Calu3 (cell line): ENCODE data around the gene IL17RD. TPM values are rescaled to one million over a fixed set of nuclear protein-coding genes. Genes with fewer than 3 reads are reported as not detected.

Source experiments
- BruUV-seq: library from RNA; stranded (reverse); fragments of 400-500 nt; replicated peaks from 2 replicates; lab custom pipeline; 2021; lab: Mats Ljungman, UMichigan
- CTCF ChIA-PET: fragments of 300-600 bp; sonication (Branson Sonifier 250); formaldehyde crosslinking; loops from one replicate; lab custom pipeline; 2022; ENCODE audit warnings: antibody characterized with exemption; lab: Charles Lee
- DNase-seq: peaks from one replicate; pipeline ENCODE4 v3.0.0; 2022
- H3K27ac Mint-ChIP-seq: one replicate; pipeline ENCODE4 v1.8.0; 2022; ENCODE audit warnings: mixed read lengths; ENCODE audit not compliant: unreplicated experiment
- H3K27me3 Mint-ChIP-seq: one replicate; pipeline ENCODE4 v1.8.0; 2022; ENCODE audit warnings: mixed read lengths; ENCODE audit not compliant: unreplicated experiment
- H3K36me3 Mint-ChIP-seq: one replicate; pipeline ENCODE4 v1.8.0; 2022; ENCODE audit warnings: mild to moderate bottlenecking, moderate library complexity, mixed read lengths; ENCODE audit not compliant: insufficient read depth, unreplicated experiment
- H3K4me1 Mint-ChIP-seq: one replicate; pipeline ENCODE4 v1.8.0; 2022; ENCODE audit warnings: mild to moderate bottlenecking, low read depth, mixed read lengths; ENCODE audit not compliant: unreplicated experiment
- H3K4me3 Mint-ChIP-seq: one replicate; pipeline ENCODE4 v1.8.0; 2022; ENCODE audit warnings: mild to moderate bottlenecking, low read depth, moderate library complexity, mixed read lengths; ENCODE audit not compliant: unreplicated experiment
- H3K9me3 Mint-ChIP-seq: one replicate; pipeline ENCODE4 v1.8.0; 2022; ENCODE audit warnings: low read depth, mixed read lengths; ENCODE audit not compliant: unreplicated experiment
- intact Hi-C: fragments of 100-400 bp; cut with micrococcal nuclease; formaldehyde crosslinking; loops from one replicate; pipeline ENCODE4 v1.10.0; 2022; ENCODE audit not compliant: unreplicated experiment
- total RNA-seq: library from RNA; stranded (reverse); gene quantifications from 2 replicates; pipeline ENCODE4 v1.2.3, GENCODE V29; 2022
- TF ChIP-seq, protein P1 (sequence below): fragments of 200-600 bp; IDR thresholded peaks from one replicate; pipeline ENCODE4 v1.8.0; 2022; ENCODE audit warnings: antibody characterized with exemption; ENCODE audit not compliant: unreplicated experiment

Gene IL17RD
- total RNA-seq, 1 experiment from 2014 or later: 2.2 TPM

DNA sequence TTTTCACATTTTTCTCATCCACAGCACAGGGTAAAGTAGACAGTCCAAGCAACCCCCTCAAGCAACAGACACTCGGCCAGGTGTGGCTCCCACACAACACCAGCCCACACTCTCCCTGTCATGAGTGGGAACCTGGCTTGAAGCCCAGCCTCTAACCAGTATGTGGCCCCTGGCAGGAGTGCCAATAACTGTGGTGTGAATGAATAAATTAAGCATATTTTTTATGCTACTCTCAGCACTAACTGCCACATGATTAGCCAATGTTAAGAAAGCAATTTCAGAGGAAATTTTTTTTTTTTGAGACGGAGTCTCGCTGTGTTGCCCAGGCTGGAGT lies 9.9 kb downstream of the IL17RD start:
- intact Hi-C loops: no loop called here
- H3K4me3 Mint-ChIP-seq: no peak overlapping the region
- peaks cover 22% of the 10 kb centered on the region for H3K27me3 Mint-ChIP-seq
- no peaks in the 10 kb centered on the region for H3K9me3 Mint-ChIP-seq
- TF ChIP-seq, protein P1, sequence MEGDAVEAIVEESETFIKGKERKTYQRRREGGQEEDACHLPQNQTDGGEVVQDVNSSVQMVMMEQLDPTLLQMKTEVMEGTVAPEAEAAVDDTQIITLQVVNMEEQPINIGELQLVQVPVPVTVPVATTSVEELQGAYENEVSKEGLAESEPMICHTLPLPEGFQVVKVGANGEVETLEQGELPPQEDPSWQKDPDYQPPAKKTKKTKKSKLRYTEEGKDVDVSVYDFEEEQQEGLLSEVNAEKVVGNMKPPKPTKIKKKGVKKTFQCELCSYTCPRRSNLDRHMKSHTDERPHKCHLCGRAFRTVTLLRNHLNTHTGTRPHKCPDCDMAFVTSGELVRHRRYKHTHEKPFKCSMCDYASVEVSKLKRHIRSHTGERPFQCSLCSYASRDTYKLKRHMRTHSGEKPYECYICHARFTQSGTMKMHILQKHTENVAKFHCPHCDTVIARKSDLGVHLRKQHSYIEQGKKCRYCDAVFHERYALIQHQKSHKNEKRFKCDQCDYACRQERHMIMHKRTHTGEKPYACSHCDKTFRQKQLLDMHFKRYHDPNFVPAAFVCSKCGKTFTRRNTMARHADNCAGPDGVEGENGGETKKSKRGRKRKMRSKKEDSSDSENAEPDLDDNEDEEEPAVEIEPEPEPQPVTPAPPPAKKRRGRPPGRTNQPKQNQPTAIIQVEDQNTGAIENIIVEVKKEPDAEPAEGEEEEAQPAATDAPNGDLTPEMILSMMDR: no peak
- no peaks in the 10 kb centered on the region for H3K4me1 Mint-ChIP-seq
- H3K36me3 Mint-ChIP-seq: no peaks in the 10 kb centered on the region
- no TSS peak for BruUV-seq
- CTCF ChIA-PET: no interaction called here
- H3K27ac Mint-ChIP-seq: no peak overlapping the region
- no peak for DNase-seq

DNA sequence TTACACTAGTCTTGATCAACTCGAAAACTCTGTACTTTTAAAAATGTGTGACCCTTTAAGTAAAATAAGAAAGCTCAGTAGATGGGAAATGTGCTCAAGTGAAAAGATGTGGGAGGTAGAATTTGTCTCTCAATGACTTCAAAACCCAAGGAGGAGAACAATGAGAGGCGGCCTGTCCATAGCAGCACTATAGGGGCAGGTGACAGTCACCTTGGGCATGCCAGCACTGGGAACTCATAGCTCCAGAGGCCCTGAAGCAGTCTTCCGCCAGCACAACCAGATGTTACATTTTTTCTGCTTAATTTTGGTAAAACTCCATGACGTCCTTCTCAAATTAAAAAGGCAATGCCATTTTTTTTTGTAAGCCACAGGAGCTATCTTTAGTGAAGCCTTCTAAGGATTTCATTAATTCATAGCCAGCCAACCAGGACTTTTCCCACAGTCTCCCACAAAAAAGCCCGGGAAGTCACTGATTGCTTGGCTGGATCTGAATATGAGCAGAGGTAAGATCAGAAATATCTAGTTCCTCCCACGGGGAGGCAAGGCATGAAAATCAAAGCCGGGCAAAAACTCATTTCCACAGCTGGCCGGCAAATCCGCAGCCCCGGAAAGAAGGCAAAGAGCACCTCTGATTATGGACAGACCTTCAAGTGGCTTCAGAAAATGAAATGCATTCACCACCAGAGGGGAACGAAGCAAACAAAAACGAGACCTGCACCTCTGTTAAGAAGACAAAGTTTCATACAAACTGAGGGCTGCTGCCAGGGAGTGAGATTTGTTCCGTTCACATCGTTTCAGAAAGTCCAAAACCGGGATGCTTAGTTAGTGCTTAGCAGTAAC lies 10.5 kb downstream of the IL17RD start:
- Mint-ChIP-seq H3K9me3 (no peaks in the 10 kb centered on the region), H3K27me3 (peaks cover 16% of the 10 kb centered on the region), H3K36me3 (no peaks in the 10 kb centered on the region), H3K27ac (no peak overlapping the region), H3K4me3 (no peak overlapping the region), H3K4me1 (no peaks in the 10 kb centered on the region)
- no peak for DNase-seq
- no TSS peak for BruUV-seq
- CTCF ChIA-PET: no interaction called here
- TF ChIP-seq, protein P1: no peak
- intact Hi-C loops: no loop called here

DNA sequence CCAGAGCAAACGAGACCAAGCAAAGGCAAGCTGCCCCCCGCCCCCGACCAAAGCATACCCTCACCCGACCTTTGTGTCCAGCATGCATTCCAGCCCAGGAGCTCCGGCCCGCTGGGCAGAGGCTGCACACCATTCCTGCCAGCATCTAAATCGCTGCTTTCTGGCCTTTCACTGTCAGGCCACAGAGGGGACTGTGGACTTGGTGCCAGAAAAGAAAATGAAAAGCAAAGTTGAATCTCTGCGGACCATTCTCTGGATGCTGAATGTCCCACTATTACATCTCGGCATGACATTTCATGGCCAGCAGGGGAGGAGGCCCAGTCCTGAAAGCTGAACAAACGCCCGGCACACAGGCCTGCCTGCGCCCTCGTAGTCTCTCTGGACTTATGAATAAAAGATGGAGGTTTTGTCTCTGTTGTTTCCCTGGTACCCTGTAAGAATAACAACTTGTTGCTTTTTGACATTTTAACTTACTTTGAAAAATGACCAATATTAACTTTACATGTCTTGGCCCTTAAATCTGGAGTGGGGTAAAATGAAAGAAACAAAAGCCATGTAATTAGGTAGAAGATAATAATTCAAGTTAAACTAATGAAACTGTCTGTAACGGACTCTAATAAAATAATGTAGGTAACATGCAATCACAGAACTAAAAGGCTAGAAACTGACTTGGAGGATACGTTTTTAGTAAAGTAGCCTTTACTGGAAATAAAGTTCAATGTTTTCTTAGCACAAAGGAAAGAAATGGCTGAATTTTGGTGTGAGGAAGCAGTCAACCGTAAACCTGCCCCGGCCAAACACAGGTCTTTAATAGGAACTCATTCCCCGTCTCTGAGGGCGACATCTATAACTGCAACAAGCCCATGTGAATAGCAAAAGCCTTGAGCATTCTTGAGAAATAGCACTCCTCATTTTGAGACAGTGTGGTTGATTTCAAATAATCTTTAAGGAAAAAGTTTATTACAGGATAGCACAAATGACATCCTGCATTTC lies 12.7 kb downstream of the IL17RD start:
- no peak for DNase-seq
- TF ChIP-seq, protein P1: no peak
- Mint-ChIP-seq H3K27ac (no peak overlapping the region), H3K27me3 (peaks cover 12% of the 10 kb centered on the region), H3K4me1 (no peaks in the 10 kb centered on the region), H3K4me3 (no peak overlapping the region), H3K9me3 (no peaks in the 10 kb centered on the region), H3K36me3 (no peaks in the 10 kb centered on the region)
- BruUV-seq: no TSS peak
- intact Hi-C loops: no loop called here
- CTCF ChIA-PET: no interaction called here

DNA sequence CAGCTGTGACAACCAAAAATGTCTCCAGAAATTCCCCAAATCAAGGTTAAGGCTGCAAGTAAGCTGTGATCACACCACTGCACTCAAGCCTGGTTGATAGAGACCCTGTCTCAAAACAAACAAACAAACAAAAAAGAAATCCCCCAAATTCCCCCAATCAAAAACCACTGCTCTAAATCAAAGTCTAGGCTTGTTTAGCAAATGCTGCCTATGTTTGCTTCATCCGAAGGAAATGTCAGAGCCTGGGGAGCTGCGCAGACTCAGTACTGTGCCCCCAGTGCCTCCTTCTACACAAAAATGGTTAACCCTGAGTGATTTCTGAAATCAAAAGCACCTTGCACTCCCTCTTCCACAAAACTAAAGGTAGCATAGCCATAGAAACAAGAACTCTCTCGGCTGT lies 13.4 kb downstream of the IL17RD start:
- TF ChIP-seq, protein P1: no peak
- H3K4me3 Mint-ChIP-seq: no peak overlapping the region
- DNase-seq: no peak
- H3K4me1 Mint-ChIP-seq: no peaks in the 10 kb centered on the region
- H3K36me3 Mint-ChIP-seq: no peaks in the 10 kb centered on the region
- no TSS peak for BruUV-seq
- peaks cover 7% of the 10 kb centered on the region for H3K27me3 Mint-ChIP-seq
- H3K9me3 Mint-ChIP-seq: no peaks in the 10 kb centered on the region
- CTCF ChIA-PET: no interaction called here
- intact Hi-C loops: no loop called here
- H3K27ac Mint-ChIP-seq: no peak overlapping the region
